ENCODE results near the gene SEPTIN5. TPM values are rescaled to one million over a fixed set of nuclear protein-coding genes. Genes with fewer than 3 reads are reported as not detected.

SEPTIN5 gene
- total and polyA plus RNA-seq, 7 donors: 1.2 to 26.0 (median 6.2) TPM

DNA sequence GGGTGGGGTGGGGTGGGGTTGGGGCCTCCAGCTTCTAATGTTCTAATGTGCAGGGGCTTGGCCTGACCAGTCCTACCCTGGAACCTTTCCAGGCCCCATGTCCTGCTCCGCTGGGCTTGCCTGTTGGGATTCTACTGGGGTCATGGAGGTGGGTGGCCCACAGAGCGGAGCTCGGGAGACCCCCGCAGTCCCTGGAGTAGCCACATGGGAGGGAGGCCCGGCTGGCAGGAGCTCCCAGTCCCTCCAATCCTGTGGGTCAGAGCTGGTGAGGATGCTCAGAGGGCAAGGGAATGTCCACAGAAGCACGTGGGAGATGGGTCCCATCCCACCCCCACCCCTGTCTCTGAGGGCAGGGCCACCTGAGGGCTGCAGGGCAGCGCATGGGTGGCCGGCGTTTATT is 2.9 kb downstream of the SEPTIN5 start:
- no peak overlapping the region for H3K4me3 ChIP-seq
- H3K9me3 ChIP-seq: no peaks in the 10 kb centered on the region
- 72 to 84% methylated on average over 9 of the region's 9 CpGs for WGBS, 2 donors
- peaks cover 0 to 42% (median 31%) of the 10 kb centered on the region in 4 donors for H3K4me1 ChIP-seq
- DNase-seq: no peak
- intact Hi-C loops (cut with DNase I): no loop called here
- H3K36me3 ChIP-seq: peaks cover 0 to 8% (median 0%) of the 10 kb centered on the region in 4 donors
- no peak for TF ChIP-seq POLR2A (IDR thresholded peaks at IDR 0.05)
- TF ChIP-seq, protein P1, sequence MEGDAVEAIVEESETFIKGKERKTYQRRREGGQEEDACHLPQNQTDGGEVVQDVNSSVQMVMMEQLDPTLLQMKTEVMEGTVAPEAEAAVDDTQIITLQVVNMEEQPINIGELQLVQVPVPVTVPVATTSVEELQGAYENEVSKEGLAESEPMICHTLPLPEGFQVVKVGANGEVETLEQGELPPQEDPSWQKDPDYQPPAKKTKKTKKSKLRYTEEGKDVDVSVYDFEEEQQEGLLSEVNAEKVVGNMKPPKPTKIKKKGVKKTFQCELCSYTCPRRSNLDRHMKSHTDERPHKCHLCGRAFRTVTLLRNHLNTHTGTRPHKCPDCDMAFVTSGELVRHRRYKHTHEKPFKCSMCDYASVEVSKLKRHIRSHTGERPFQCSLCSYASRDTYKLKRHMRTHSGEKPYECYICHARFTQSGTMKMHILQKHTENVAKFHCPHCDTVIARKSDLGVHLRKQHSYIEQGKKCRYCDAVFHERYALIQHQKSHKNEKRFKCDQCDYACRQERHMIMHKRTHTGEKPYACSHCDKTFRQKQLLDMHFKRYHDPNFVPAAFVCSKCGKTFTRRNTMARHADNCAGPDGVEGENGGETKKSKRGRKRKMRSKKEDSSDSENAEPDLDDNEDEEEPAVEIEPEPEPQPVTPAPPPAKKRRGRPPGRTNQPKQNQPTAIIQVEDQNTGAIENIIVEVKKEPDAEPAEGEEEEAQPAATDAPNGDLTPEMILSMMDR (IDR thresholded peaks at IDR 0.05): no peak
- TF ChIP-seq POLR2AphosphoS5 (IDR thresholded peaks at IDR 0.05): no peak
- TF ChIP-seq EP300 (IDR thresholded peaks at IDR 0.05): no peak
- peaks cover 5 to 28% (median 17%) of the 10 kb centered on the region in 3 donors for H3K27me3 ChIP-seq
- H3K27ac ChIP-seq: no peak overlapping the region

DNA sequence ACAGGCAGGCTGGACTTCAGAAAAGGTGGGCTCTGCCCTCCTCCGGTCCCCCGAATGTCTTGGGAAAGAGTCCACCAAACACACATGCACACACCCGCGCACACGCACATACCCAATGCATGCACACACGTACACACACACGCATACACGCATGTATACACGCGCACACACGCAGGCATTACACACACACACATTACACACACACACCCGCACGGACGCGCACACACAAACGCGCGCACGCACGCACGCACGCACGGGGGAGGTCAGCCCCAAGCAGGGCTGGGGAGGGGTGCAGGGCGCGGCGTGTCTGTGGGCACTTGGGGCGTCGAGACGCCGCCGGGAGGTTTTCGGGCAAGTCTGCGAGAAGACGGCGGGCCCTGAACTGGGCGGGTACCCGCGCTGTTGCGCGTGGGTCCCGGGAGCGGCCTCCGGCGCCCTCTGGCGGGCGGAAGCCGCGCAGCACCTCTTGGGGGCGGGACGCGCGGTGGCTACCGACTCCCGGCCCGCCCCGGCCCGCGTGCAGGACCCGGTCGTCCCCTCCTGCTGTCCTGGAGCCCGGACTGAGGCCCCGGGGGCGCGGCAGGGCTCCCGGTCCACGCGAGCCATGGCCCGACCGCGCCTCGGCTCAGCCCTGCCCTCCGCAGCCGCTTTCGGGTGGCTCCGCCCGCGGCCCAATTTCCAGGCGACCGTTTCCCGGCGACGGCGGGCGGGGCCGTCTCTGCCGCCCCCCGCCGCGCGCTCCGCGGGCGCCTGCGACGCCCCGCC is 3.6 kb downstream of the SEPTIN5 start:
- peak overlapping the region; percentile 44 to 76 (median 62) for H3K4me3 ChIP-seq
- DNase-seq: peak; percentile 86
- H3K27ac ChIP-seq: peak overlapping the region; percentile 4 to 71 (median 61)
- peaks cover 0 to 14% (median 0%) of the 10 kb centered on the region in 4 donors for H3K36me3 ChIP-seq
- no peaks in the 10 kb centered on the region for H3K9me3 ChIP-seq
- 4 to 9% methylated on average over 96 of the region's 96 CpGs for WGBS, 2 donors
- intact Hi-C loops (cut with DNase I): loop anchor here (2.0 kb wide), 1 partner anchor 39 kb away; no protein-coding TSS in a partner anchor
- TF ChIP-seq EP300 (IDR thresholded peaks at IDR 0.05): no peak
- TF ChIP-seq POLR2A (IDR thresholded peaks at IDR 0.05): no peak
- TF ChIP-seq, protein P1 (IDR thresholded peaks at IDR 0.05): peak; percentile 27 to 98 (median 52)
- TF ChIP-seq POLR2AphosphoS5 (IDR thresholded peaks at IDR 0.05): no peak
- peaks cover 5 to 34% (median 20%) of the 10 kb centered on the region in 3 donors for H3K27me3 ChIP-seq
- H3K4me1 ChIP-seq: peaks cover 0 to 44% (median 31%) of the 10 kb centered on the region in 4 donors

DNA sequence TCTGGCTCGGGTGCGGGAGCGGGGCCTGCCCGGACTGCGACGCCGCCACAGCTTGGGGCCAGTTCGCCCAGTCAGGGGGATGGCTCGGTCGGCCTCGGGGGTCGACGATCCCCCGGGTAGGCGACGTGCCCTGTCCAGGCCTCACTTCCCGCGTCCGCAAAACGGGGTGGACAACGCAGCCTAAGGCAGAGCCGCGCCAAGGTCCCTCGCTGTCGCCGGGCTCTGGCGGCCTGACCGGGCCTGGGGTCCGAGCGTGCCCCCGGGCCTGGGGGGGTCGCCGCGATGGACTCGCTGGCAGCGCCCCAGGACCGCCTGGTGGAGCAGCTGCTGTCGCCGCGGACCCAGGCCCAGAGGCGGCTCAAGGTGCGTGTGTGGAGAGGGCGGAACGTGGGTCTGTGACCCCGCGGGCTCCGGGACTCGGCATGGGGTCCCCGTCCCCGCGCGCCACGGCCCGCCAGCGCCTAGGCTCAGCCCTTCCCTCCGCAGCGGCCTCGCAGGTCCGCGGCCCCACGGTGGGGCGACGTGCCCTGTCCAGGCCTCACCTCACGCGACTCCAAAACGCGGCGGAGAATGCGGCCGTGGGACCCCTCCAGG is 4.2 kb downstream of the SEPTIN5 start:
- no peak for TF ChIP-seq POLR2A (IDR thresholded peaks at IDR 0.05)
- no peak for TF ChIP-seq EP300 (IDR thresholded peaks at IDR 0.05)
- no peak for TF ChIP-seq POLR2AphosphoS5 (IDR thresholded peaks at IDR 0.05)
- TF ChIP-seq, protein P1 (IDR thresholded peaks at IDR 0.05): no peak
- Histone ChIP-seq H3K27ac (peak overlapping the region; percentile 4 to 71 (median 61)), H3K4me3 (peak overlapping the region; percentile 44 to 76 (median 62)), H3K36me3 (peaks cover 0 to 14% (median 0%) of the 10 kb centered on the region in 4 donors), H3K27me3 (peaks cover 8 to 41% (median 25%) of the 10 kb centered on the region in 3 donors), H3K9me3 (no peaks in the 10 kb centered on the region), H3K4me1 (peaks cover 0 to 50% (median 36%) of the 10 kb centered on the region in 4 donors)
- no peak for DNase-seq
- 1 to 4% methylated on average over 70 of the region's 70 CpGs for WGBS, 2 donors
- intact Hi-C loops (cut with DNase I): loop anchor here (2.0 kb wide), 1 partner anchor 40 kb away; no protein-coding TSS in a partner anchor

DNA sequence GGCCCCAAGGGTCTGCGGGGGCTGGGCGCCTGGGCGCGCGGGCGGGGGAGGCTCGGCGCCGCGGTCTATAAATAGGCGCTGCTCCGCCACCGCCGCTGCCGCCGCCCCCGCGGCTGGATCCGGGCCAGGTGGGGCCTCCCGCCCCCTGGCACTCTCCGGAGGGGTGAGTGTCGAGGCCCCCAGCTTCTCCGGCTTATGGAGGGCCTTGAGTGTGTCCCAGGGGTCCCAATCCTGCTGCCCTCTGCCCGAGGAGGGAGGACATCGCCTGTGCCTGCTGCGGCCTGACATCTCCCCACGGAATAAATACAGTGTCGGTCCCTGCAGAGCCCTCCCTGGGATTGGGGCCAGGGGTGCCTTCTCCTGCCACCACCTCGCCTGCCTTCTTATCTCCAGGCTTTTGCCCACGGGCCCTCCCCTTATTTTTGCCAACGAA is 4.8 kb downstream of the SEPTIN5 start:
- peaks cover 0 to 51% (median 38%) of the 10 kb centered on the region in 4 donors for H3K4me1 ChIP-seq
- intact Hi-C loops (cut with DNase I): loop anchor here (2.0 kb wide), 1 partner anchor 40 kb away; no protein-coding TSS in a partner anchor
- H3K4me3 ChIP-seq: peak overlapping the region; percentile 44 to 76 (median 62)
- H3K9me3 ChIP-seq: no peaks in the 10 kb centered on the region
- peaks cover 13 to 42% (median 25%) of the 10 kb centered on the region in 3 donors for H3K27me3 ChIP-seq
- WGBS, 2 donors: 6 to 12% methylated on average over 31 of the region's 31 CpGs
- H3K36me3 ChIP-seq: peaks cover 0 to 14% (median 0%) of the 10 kb centered on the region in 4 donors
- TF ChIP-seq POLR2A (IDR thresholded peaks at IDR 0.05) (no peak), POLR2AphosphoS5 (IDR thresholded peaks at IDR 0.05) (no peak), EP300 (IDR thresholded peaks at IDR 0.05) (no peak)
- TF ChIP-seq, protein P1 (IDR thresholded peaks at IDR 0.05): no peak
- DNase-seq: no peak
- H3K27ac ChIP-seq: peak overlapping the region; percentile 4 to 71 (median 61)

Data from sigmoid colon (tissue), 7 donors.